Activated T-helper 2 cell treated with anti-CD3 and anti-CD28 coated beads, Interferon-gamma antibody, Interleukin-2, Interleukin-4, amounts not matched to agents 10 μg/mL and 5 μg/mL and 100 μg/mL, durations not matched to agents 14 hours and 24 hours and 36 hours (primary cell): ENCODE data around the gene ARL3. TPM values are rescaled to one million over a fixed set of nuclear protein-coding genes. Genes with fewer than 3 reads are reported as not detected.
A peak's percentile ranks its signal among the peaks of the same experiment; 100 is the strongest.

Source experiments
- DNase-seq: peaks from one replicate; pipeline ENCODE4 v3.0.0; 2021; ENCODE audit warnings: low spot score
- H3K27ac Mint-ChIP-seq: one replicate; pipeline ENCODE4 v1.8.0; 2021; ENCODE audit warnings: mixed read lengths
- H3K27me3 Mint-ChIP-seq: one replicate; pipeline ENCODE4 v1.8.0; 2021; ENCODE audit warnings: low read depth, mixed read lengths
- H3K36me3 Mint-ChIP-seq: one replicate; pipeline ENCODE4 v1.8.0; 2021; ENCODE audit warnings: low read depth, mixed read lengths
- H3K4me1 Mint-ChIP-seq: one replicate; pipeline ENCODE4 v1.8.0; 2021; ENCODE audit warnings: low read depth, mixed read lengths
- H3K4me3 Mint-ChIP-seq: one replicate; pipeline ENCODE4 v1.8.0; 2021; ENCODE audit warnings: low read depth, mild to moderate bottlenecking, moderate library complexity, mixed read lengths
- H3K9me3 Mint-ChIP-seq: one replicate; pipeline ENCODE4 v1.8.0; 2021; ENCODE audit warnings: mixed read lengths
- intact Hi-C: fragments of 100-400 bp; cut with micrococcal nuclease; formaldehyde crosslinking; loops from one replicate; pipeline ENCODE4 v1.15.1; 2023
- total RNA-seq: library from RNA; stranded (reverse); gene quantifications from 2 replicates; pipeline ENCODE4 v1.2.3, GENCODE V29; 2022

Gene ARL3
- total RNA-seq, 1 donor from 2014 or later: 12.2 TPM

GRCh38 chr10:102657984-102658724, 56.0 kb downstream of the ARL3 start:
- intact Hi-C loops: no loop called here
- peaks cover 39% of the 10 kb centered on the region for H3K4me1 Mint-ChIP-seq
- no peaks in the 10 kb centered on the region for H3K27me3 Mint-ChIP-seq
- H3K27ac Mint-ChIP-seq: peak overlapping the region; percentile 57
- H3K36me3 Mint-ChIP-seq: peaks cover 51% of the 10 kb centered on the region
- H3K4me3 Mint-ChIP-seq: no peak overlapping the region
- DNase-seq: no peak
- no peaks in the 10 kb centered on the region for H3K9me3 Mint-ChIP-seq

GRCh38 chr10:102657451-102657850, 56.7 kb downstream of the ARL3 start:
- Mint-ChIP-seq H3K9me3 (no peaks in the 10 kb centered on the region), H3K4me3 (no peak overlapping the region), H3K36me3 (peaks cover 58% of the 10 kb centered on the region), H3K4me1 (peaks cover 45% of the 10 kb centered on the region), H3K27me3 (no peaks in the 10 kb centered on the region), H3K27ac (no peak overlapping the region)
- DNase-seq: no peak
- intact Hi-C loops: no loop called here

DNA sequence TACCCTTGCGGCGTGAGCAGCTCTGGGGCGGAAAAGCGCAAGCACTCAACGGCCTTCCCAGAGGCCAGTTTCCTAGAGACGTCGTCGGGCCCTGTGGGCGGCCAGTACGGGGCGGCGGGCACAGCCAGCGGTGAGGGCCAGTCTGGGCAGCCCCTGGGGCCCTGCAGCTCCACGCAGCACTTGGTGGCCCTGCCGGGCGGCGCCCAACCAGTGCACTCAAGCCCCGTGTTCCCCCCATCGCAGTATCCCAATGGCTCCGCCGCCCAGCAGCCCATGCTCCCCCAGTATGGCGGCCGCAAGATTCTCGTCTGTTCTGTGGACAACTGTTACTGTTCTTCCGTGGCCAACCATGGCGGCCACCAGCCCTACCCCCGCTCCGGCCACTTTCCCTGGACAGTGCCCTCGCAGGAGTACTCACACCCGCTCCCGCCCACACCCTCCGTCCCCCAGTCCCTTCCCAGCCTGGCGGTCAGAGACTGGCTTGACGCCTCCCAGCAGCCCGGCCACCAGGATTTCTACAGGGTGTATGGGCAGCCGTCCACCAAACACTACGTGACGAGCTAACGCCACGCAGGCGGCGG, 57.3 kb downstream of the ARL3 start:
- H3K36me3 Mint-ChIP-seq: peaks cover 63% of the 10 kb centered on the region
- H3K27ac Mint-ChIP-seq: no peak overlapping the region
- peaks cover 49% of the 10 kb centered on the region for H3K4me1 Mint-ChIP-seq
- no peak for DNase-seq
- H3K27me3 Mint-ChIP-seq: no peaks in the 10 kb centered on the region
- H3K4me3 Mint-ChIP-seq: no peak overlapping the region
- intact Hi-C loops: no loop called here
- H3K9me3 Mint-ChIP-seq: no peaks in the 10 kb centered on the region

GRCh38 chr10:102656026-102656425, 58.2 kb downstream of the ARL3 start:
- peaks cover 46% of the 10 kb centered on the region for H3K4me1 Mint-ChIP-seq
- H3K27me3 Mint-ChIP-seq: no peaks in the 10 kb centered on the region
- H3K27ac Mint-ChIP-seq: no peak overlapping the region
- intact Hi-C loops: no loop called here
- no peak overlapping the region for H3K4me3 Mint-ChIP-seq
- H3K9me3 Mint-ChIP-seq: no peaks in the 10 kb centered on the region
- H3K36me3 Mint-ChIP-seq: peaks cover 66% of the 10 kb centered on the region
- DNase-seq: no peak

DNA sequence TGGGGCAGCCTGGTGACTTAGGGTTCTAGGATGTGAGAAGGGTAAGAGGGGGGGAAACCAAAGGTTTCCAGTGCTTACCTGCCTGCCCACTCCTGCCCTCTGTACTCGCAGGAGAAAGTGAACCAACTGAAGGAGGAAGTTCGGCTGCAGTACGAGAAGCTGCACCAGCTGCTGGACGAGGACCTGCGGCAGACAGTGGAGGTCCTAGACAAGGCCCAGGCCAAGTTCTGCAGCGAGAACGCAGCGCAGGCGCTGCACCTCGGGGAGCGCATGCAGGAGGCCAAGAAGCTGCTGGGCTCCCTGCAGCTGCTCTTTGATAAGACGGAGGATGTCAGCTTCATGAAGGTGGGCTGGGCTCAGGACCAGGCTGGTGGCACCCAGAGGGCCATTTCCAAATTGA, 59.2 kb downstream of the ARL3 start:
- peaks cover 45% of the 10 kb centered on the region for H3K4me1 Mint-ChIP-seq
- DNase-seq: no peak

DNA sequence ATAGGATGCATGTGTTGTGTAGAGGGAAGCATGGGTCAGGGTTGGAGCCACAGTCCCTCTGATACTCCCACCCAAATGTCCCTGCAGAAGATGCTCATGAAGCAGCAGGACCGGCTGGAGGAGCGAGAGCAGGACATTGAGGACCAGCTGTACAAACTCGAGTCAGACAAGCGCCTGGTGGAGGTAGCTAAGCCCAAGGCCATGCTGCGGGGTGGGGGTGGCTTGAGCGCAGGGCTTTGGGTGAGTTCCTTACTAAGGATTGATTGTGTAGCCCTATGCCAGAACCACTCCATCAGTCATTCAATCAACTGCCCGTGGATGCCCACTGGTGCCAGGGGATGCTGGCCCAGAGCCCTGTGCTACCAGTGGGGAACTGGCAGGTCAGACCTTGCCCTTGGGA, 59.6 kb downstream of the ARL3 start:
- intact Hi-C loops: no loop called here
- DNase-seq: no peak
- H3K9me3 Mint-ChIP-seq: no peaks in the 10 kb centered on the region
- no peak overlapping the region for H3K27ac Mint-ChIP-seq
- H3K27me3 Mint-ChIP-seq: no peaks in the 10 kb centered on the region
- H3K36me3 Mint-ChIP-seq: peaks cover 70% of the 10 kb centered on the region
- peaks cover 46% of the 10 kb centered on the region for H3K4me1 Mint-ChIP-seq
- H3K4me3 Mint-ChIP-seq: no peak overlapping the region

More for the DNA sequence above, 59.2 kb downstream of the ARL3 start:
- H3K36me3 Mint-ChIP-seq: peaks cover 70% of the 10 kb centered on the region
- H3K27me3 Mint-ChIP-seq: no peaks in the 10 kb centered on the region
- intact Hi-C loops: no loop called here
- no peaks in the 10 kb centered on the region for H3K9me3 Mint-ChIP-seq
- no peak overlapping the region for H3K27ac Mint-ChIP-seq
- H3K4me3 Mint-ChIP-seq: no peak overlapping the region

DNA sequence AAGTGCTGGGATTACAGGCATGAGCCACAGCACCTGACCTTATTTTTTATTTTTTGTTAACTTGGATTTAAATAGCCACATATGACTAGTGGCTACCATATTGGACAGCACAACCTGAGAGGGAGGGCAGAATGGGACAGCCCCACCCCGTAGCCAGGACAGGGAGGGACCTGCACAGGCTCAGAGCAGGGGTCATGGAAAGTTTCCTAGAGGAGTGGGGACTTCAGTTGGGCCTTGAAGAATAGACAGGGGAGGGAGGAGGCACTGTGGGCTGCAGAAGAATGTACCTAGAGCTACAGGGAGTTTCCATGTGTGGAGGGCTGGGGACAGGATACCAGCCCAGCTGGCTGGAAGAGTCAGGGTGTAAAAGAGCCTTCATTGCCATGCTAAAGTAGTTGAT, 61.1 kb downstream of the ARL3 start:
- intact Hi-C loops: no loop called here
- peak overlapping the region; percentile 75 for H3K27ac Mint-ChIP-seq
- H3K4me1 Mint-ChIP-seq: peaks cover 53% of the 10 kb centered on the region
- H3K9me3 Mint-ChIP-seq: no peaks in the 10 kb centered on the region
- no peak overlapping the region for H3K4me3 Mint-ChIP-seq
- peaks cover 70% of the 10 kb centered on the region for H3K36me3 Mint-ChIP-seq
- H3K27me3 Mint-ChIP-seq: no peaks in the 10 kb centered on the region
- no peak for DNase-seq

DNA sequence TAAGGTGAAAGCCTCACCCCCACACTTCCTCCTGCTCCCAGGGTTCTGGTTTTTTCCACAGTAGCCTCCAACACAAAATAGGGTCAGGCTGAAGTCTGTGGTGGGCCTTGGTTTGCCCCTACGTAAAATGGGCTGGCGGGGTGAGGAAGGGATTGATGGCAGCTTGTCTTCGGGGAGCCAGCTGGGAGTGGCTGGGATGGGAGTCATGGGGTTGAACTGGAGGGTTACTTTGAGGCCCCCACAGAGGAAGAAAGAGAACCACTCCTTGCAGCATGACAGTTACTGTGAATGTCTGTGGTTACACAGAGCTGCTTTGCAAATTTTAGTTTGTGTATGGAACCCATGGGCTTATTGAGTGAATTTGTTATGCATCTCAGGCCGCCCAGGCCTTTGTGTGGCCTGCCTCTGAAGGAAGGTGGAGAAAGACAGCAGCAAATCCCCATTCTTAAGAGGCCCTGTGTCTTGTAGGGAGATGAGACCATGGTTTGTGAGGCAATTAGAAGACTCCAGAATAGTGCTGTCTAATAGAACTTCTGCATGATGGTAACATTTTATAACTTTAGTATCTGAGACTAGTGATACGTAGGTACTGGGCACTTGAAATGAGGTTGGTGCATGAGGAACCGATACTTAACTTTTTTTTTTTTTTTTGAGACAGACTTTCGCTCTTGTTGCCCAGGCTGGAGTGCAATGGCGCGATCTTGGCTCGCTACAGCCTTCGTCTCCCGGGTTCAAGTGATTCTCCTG, 61.9 kb downstream of the ARL3 start:
- Mint-ChIP-seq H3K27me3 (no peaks in the 10 kb centered on the region), H3K27ac (peak overlapping the region; percentile 75), H3K36me3 (peaks cover 72% of the 10 kb centered on the region), H3K4me3 (peak overlapping the region; percentile 63), H3K9me3 (no peaks in the 10 kb centered on the region), H3K4me1 (peaks cover 57% of the 10 kb centered on the region)
- DNase-seq: no peak
- intact Hi-C loops: no loop called here

DNA sequence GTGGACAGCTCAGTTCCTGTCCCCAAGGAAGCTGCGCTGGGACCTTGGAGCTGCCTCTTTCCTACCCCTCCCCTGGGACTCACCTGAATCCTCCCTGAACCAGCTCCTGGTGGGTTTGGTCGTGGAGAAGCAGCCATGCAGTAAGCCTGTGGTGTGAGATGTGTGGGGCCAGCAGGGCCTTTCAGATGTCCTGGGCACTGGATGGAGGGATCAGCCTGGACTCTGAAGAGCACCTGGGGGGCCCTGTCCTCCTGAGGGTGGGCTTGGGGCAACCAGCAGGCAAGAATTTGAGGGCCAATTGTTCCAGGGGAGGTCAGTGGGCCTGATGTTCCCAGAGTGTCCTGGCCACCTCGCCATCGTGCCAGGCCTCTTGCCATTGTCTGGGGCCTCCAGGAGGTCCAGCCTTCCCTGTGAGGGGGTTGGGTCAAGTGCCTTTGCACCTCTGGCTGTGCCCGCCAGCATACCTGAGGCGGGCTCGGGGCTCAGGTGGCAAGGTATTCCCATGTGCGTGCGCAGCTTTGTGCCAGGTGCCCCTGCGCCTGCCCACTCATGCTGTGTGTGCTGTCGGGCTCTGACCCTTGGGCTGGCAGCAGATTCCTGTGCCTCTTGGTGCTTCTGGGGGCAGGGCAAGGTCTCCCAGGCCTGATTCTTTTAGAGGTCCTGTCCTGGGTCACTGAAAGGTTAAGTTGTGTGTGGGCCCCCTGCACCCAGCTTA, 62.6 kb downstream of the ARL3 start:
- intact Hi-C loops: no loop called here
- no peaks in the 10 kb centered on the region for H3K27me3 Mint-ChIP-seq
- DNase-seq: no peak
- no peaks in the 10 kb centered on the region for H3K9me3 Mint-ChIP-seq
- H3K36me3 Mint-ChIP-seq: peaks cover 73% of the 10 kb centered on the region
- H3K27ac Mint-ChIP-seq: peak overlapping the region; percentile 75
- H3K4me3 Mint-ChIP-seq: peak overlapping the region; percentile 63
- peaks cover 63% of the 10 kb centered on the region for H3K4me1 Mint-ChIP-seq

DNA sequence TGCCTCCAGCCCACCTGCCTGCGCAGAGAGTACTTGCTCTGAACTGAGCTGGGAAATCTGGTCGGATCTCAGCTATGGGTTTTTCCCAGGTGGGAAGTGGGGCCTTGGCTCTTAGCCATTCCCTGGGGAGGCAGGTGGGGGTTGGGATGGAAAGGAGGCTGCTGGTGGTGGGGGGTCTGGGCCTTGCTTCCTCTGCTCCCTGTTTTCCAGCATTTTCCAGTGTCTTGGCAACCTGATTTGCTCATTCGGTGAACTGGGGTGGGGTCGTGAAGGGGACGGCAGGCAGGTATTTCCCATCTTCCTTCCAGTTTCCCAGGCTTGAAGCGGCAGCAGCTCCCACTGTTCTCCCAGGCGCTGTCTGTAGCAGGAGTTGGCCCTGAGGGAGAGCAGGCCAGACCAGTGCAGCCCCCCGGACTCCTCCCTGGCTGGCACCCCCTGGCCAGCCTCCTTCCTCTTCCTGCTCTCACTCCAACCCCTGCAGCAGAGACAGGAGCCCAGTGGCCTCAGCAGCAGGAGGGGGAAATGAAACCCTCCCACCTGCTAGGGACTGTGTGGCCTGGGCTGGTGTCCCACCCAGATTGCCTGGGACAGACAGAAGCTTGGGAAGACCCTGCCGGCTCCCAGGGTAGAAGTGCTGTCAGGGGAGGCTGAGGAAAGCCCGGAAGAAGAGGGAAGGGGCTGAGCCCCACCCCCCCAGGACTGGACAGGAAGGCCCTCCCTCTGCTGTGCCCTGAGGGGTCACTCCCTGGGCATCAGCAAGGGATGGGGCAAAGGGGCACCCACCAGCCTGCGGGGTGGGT, 63.3 kb downstream of the ARL3 start:
- Mint-ChIP-seq H3K4me3 (peak overlapping the region; percentile 63), H3K27me3 (no peaks in the 10 kb centered on the region), H3K27ac (peak overlapping the region; percentile 75), H3K9me3 (no peaks in the 10 kb centered on the region), H3K4me1 (peaks cover 70% of the 10 kb centered on the region), H3K36me3 (peaks cover 73% of the 10 kb centered on the region)
- intact Hi-C loops: no loop called here
- no peak for DNase-seq

DNA sequence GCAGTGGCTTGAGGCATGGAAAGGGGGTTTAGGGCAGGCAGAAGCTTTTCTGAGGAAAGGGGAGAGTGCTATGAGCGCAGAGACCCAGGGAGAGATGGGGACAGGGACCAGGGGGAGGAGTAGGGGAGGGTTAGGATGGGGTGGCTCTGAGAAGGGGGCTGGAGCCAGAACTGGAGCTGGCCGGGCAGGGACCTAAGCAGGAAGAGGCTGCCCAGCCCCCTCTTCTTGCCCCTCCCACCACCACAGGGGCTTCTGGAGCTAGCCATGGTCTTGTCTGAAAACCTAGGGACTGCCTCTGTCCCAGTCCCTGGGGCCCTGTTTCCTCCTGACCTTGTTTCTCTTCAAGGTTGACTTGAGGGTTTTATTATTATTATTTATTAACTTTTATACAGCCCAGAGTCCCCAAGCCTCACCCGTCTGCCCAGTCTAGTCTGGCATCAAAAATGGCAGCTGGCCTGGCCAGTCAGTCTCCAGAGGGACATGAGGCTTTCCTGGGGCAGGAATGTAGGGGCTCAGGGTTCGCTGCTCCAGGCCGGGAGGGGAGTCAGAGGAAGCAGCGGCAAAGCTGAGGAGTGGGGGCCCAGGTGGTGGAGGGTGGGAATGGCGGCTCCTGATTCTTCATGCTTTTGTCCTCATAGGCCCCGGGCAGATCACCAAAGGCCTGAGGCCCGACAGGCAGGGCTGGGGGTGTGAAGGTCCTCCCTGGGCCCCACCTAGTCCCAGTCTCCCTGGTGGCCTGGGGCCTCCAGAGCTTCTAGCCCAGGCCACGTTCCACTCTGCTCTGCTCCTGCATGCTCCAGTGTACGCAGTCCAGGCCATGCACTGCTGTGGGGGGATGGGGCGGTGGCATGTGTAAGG, 64.2 kb downstream of the ARL3 start:
- no peaks in the 10 kb centered on the region for H3K27me3 Mint-ChIP-seq
- H3K9me3 Mint-ChIP-seq: no peaks in the 10 kb centered on the region
- H3K36me3 Mint-ChIP-seq: peaks cover 73% of the 10 kb centered on the region
- DNase-seq: no peak
- H3K4me3 Mint-ChIP-seq: peak overlapping the region; percentile 27
- intact Hi-C loops: loop anchor here (5.0 to 10.0 kb wide), 3 partner anchors 267 to 835 kb away; partner anchors contain the start of genes CNNM2, OGA and PPRC1
- H3K27ac Mint-ChIP-seq: peak overlapping the region; percentile 75
- peaks cover 69% of the 10 kb centered on the region for H3K4me1 Mint-ChIP-seq
